HG02973 (cell line): Measurements from ENCODE around the gene KLHL29.

ENCODE experiments used
- ATAC-seq: cut with Tn5 transposase; IDR thresholded peaks from one replicate; pipeline ENCODE4 v1.9.1; 2021; ENCODE audit warnings: moderate library complexity; ENCODE audit not compliant: unreplicated experiment

KLHL29 gene

DNA sequence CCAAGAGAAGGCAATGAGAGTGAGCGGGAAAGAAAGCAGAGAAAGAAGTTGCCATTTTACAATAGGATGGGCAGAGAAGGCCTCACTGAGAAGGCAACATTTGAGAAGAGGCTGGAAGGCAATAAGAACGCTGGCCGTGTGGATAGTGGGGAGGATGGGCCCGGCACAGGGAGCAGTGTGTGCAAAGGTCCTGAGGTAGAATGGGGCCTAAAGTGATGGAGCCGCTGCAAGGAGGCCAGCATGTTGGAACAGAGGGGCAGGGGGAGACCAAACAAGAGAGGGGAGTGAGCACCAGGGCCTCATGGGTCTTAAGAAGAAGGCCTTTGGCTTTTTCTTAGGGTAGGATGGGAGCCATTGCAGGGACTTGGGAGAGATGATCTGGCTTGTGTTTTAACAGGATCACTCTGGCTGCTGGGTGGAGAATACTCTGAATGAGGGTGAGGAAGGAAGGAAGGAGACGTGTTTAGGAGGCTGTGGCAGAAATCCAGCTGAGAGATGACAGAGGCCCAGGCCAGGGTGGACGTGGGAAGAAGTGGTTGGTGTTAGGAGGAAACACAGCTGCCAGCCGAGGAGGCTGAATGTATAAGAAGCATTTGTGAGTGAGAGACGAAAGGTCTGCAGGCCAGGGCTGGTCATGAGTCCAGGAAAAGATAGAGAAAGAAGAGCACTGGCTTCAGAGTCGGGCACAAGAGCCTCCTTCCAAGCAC is 159.8 kb downstream of the KLHL29 start:
- no peak for ATAC-seq

DNA sequence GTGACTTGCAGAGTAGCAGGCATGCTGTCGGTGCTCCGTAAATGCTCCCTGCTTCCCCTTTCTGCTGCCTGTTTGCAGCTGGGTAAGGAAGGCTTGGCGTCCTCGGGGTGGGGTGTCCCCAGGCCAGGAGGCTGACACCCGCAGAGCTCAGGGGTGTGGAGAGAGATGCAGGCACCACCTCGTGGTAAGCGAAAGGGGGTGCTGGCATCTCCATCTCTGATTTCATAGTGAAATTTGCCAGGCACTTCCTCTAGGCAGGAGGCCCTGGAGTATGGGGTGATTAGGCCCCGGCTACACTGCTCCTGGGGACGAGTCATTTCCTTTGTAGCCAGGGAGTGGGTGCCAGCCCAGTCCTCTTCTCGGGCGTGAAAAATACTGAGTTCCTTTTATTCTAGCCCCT is 160.4 kb downstream of the KLHL29 start:
- no peak for ATAC-seq

DNA sequence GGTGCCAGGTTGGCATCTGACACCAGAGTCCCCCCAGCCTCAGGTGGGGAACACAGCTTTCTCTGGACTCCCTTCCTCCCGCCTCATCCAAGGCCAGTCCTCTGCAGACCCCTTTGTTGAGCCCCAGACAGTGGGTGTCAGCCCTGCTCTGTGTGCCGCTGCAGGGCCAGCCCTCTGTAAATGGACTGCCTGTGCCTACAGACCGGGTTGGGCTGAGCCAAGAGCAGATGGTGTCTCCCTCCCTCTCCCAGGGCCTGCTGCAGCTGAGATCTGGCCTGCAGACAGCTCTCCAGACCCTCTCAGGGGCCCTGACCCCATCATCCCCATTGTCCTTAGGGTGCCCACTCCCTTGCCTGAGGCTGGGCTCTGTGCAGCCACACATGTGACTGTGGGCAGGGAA is 160.8 kb downstream of the KLHL29 start:
- no peak for ATAC-seq

DNA sequence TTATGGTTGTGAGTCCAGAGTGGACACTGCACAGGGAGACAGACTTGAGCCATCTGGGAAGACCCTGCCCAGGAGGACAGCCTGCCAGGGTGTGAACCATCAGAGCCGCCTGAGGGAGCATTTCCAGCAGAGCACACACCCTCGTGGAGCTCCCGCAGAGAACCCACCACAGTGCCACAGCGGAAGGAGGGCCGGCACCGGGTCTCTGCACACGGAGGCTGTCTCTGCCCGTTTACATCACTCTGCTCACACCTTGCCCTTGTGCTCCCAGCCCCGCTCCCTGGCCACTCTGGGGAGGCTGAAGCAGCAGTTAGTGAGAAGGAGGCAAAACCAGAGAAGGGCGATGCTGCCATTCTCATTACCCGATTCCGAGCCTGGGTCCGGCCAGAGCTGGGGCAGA is 161.9 kb downstream of the KLHL29 start:
- ATAC-seq: no peak

DNA sequence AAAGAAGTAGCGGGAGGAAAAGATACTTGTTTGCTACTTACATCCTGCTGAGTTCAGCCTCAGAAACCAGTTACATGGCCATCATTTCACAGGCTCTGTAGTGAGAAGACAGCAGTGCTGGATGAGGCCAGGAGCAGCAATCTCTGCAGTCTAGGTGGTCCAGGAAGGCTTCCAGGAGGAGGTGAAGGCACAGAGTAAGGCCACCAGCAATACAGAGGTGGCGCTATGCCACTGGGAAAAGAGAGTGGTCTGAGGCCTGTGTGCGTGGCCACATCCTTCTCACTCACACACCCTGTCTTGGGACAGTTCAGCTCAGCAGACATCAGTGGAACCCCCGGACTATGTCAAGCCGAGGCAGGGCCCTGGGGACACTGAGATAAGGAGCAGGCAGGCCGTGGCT is 162.7 kb downstream of the KLHL29 start:
- ATAC-seq: no peak

DNA sequence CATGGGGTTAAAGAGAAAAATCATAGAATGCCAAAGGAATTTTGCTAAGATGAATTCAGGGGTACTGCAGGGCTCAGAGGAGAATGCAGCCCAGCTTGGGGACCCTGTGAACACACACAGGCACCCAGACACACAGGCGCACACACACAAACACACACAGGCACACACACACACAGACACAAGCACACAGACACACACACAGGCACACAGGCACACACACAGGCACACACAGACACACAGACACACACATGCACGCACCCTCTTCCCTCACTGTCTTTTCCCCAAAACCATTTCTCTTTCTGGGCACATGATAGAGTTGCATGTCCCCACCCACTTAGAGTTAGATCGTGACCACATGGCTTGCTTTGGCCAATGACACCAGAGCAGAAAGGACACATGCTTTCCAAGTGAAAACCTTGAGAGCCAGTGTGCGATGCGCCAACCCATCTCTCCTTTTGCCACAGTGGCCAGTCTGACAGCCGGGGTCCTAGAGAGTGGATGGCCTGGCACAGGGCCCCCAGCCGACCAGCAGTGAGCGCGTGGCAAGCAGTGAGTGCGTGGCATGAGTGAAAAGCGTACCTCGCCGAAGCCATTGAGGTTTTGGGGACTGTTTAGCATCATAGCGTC is 163.3 kb downstream of the KLHL29 start:
- no peak for ATAC-seq

DNA sequence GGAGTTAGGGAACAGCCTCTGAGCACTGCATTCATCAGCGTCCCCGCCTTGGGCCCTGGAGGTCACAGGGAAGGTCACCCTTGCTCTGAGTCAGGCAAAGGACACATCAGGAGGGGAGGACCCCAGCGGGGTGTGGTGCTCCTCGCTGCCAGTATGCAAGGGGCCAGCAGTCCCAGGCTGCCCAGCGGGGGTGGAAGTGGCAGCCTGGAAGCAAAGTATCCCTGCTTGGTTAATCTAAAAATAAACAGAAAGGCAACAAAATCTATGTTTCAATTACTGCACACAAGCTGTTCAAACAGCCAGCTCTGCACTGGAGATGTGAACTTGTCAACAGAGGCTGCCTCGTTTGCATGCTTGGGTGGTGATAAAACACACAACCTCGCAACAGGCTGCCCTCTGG is 164.1 kb downstream of the KLHL29 start:
- no peak for ATAC-seq

DNA sequence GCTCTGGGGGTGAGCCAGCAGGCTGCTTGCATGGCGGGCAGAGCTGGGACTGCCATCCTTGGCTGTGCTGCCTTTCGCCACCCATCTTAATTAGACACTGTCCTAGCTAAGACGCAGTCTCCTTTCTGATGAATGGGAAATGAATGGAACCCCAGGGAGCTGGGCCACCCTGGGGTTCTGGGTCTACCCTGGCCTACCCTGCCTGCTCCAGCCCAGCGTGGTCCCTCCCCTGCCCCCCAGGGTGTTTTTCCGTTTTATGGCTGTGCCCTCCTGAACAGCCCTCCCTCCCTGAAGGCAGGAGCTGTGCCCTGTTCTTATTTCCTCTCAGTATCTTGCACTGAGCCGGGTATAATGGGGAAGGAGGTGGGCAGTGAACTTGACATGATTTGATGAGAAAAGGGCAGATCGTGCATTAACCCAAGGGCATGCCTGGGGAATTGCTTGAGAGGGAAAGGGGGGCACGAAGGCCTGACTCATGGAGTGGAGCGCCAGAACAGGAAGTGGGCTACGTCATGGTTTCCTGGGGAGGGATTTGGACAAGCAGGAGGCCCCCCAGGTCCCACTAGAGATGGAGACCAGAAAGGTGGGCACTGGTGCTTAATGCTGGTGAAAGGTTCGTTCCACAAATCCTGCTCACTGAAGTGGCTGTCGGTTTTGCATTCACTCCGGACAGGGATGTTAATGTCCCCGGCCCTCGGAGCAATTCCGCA is 165.0 kb downstream of the KLHL29 start:
- ATAC-seq: no peak

DNA sequence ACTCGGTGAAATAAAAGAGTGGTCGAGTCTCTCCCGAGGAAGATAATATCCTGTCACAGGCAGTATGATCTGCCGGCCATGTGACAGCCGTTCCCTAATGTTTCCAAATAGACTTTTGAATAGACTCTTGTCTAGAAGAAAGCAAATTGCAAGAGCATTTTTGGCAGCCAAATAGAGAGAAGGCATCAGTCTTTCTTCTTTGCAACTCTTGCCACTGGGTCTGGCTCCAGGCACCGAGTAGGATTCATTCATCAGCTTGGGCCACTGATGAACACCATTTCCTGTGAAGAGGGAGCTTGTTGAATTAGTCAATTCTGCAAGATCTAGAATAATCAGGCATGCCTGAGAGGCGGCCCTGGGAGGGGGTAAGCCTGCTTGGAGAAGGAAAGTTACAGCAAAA is 165.6 kb downstream of the KLHL29 start:
- no peak for ATAC-seq

DNA sequence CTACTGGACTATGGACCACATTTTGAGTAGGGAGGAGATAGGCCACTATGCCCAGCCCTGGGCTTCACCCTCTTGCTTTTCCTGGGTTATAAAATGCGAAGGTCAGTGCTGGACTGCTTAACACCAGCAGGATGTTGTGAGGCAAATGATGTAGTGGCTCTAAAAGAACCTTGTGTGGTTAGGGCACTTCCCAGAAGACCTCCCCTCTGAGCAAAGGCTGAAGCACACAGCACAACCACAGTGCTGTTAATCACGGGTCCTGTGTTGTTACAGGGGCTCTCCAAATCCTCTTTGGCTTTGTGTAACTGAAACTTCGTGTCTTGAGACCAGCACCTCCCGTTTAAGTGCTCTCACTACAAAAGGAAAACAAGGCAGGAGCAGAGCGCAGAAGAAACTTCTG is 166.9 kb downstream of the KLHL29 start:
- no peak for ATAC-seq

DNA sequence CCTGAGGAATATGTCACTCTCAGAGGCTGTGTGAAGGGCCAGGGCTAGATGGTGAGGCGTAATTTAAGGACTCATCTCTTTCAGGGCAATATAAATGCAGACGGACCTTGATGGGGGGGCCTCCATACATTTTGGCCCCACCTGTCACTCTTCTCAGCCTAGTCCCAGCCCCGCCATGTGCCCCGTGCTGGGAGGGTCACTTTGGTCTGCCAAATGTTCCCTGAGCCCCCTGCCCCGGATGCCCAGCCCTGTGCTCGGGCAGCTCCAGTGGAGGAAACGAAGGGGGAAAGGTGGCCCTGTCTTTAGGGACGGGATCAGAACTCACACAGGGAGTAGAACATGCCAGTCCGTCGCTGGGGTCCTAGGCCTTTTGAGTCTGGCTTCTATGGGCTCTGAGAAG is 168.6 kb downstream of the KLHL29 start:
- no peak for ATAC-seq

DNA sequence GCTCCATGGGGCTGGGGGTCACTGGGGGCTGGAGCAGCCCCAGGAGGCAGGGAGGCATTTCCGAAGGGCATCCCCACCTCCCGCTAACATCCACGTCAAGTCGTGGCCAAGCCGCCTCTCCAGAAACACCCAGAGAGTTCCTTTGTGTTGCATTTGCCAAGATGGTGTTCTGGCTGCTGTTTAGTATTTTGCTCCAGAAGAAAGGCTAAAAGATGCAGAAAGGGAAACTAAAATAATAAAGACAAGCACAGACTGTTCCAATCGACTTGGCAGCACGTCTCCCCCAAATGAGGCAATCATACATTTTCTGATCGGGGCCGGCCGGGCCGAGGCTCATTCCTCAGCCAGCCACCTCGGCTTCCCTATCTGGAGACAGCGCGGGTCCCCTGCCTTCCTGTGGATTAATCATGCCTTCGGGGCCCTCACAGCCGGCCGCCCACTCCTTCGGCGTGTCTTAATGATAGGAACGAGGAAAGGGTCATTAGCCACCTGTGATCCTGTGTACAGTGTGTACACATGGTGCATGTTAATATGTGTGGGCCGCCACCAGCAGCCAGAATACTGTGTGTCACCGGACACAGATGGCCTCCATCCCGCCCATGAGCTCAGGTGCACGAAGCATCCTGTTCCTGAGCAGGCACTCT is 169.2 kb downstream of the KLHL29 start:
- ATAC-seq: no peak

DNA sequence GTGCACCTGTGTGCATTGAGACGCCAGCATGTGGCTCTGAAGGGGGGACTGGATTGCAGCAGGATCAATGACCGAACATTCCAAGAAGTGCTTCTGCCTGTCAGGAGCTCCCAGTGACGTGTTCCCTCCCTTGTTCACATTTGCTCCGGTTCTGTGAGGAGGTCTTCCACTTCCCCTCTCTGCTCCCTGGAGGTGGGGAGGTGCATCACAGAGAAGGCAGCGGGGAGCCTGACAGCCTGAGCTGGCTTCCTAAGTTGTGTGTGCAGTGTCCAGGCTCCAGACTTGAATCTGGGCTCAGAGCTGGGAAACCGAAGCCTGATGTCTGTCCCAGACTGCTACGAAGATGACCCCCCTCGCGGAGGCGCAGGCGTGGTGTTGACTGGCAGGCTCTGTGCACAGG is 171.0 kb downstream of the KLHL29 start:
- no peak for ATAC-seq

DNA sequence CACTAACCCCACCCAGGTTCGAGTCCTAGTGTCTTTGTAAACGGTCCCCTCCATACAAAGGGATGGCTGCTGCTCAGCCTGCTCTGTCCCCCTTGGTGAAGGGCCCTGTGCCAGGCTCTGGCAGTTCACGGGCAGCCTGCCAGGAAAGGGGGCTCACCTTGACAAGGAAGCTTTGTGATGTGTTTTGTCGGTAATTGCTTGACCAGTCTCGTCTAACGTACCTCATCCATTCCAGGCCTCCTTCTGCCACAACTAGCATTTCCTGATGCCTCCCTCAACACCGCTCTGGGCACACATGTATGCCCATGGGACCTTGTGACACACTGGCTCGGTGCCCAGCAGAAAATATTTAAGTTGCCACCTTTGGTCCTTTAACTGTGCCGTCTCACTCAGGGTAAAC is 171.9 kb downstream of the KLHL29 start:
- no peak for ATAC-seq

DNA sequence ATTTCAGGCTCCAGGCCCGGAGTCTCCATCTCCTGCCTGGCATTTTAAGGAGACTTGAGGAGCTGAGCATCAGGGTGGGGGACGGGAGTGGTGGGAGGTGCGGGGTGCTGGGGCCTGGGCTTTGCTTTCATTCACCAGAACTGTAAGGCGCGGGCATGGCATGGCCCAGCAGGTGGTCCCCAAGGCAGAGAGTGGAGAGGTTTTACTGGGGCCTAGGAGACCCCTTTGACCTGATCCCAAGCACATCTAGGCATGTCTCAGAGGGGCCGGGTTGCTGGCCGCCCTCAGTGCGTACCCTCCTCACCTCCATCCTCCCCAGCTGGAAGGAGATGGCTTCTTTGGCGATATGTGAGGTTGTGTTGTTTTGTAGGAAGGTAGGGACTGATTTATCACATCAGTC is 172.5 kb downstream of the KLHL29 start:
- ATAC-seq: no peak

DNA sequence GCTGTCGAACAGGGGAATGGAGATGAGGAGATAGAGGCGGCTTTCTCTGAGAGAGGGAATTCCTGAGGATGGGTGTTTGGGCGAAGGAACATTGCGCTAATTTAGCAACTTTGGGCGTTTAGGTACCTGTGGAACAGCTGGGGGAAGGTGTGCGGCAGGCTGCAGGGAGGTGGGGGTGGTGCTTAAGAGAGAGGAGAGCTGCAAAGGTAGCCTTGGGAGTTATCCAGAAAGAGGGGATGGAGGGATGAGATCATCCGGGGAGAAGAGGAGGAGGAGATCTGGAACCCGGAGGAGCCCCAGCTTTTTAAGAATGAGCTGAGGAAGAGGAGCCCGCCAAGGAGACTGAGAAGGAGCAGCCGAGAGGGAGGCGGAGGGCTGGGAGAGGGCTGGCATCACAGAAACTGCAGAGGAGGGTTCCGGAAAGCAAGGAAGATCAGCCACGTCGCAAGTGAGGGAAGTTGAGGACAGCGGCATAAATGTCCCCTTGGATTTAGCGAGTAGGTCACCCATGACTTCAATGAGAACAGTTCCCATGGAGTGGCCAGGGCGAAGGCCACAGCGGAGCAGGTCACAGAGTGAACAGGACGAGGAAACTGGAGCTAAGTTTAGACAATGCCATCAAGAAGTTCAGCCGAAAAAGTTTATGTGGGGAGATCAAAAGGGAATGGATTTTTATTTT is 174.7 kb downstream of the KLHL29 start:
- ATAC-seq: no peak

DNA sequence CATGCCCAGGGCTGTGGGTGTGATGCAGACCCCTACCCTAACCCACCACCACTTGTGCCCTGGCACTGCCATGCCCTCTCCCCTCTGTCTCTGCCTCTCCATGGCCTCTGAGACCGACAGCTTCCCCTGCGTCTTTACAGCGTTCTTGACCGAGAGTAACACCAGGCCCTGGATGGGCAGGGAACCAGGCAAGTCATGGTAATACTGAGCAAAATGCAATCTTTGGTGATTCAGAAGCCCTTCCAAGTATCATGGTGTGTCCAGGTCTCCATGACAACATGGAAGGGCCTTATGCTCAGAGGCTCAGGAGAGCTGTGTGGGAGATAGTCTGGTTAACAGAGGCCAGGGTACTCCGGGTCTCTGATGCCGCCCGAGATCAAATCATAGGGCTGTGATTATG is 176.1 kb downstream of the KLHL29 start:
- no peak for ATAC-seq

DNA sequence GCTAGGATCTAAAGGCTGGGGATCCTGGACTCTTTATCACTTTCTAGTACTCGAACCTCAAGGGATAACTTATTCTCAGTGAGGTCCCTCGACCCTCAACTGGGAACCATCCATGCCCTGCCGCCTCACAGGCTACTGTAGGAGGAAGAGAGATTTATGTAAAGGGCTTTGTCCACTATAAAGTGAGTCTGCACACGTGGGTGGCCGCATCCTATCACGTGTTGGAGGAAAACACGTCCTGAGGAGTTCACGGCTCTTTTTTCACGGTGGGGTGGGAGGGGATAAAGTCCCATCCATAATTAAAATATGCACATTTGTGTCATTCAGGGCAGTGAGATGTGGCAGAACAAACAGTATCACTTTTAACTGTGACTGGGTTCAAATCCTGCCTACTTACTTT is 176.6 kb downstream of the KLHL29 start:
- ATAC-seq: no peak

DNA sequence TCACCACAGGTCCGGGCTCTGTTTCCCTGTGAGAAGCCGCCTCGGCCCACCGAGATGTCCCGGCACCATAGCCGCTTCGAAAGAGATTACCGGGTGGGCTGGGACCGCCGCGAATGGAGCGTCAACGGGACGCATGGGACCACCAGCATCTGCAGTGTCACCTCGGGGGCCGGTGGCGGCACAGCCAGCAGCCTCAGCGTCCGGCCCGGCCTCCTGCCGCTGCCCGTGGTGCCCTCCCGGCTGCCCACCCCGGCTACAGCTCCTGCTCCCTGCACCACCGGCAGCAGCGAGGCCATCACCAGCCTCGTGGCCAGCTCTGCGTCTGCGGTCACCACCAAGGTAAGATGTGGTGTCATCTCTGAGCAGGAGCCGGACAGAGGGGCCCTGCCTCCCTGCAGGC is 177.2 kb downstream of the KLHL29 start:
- no peak for ATAC-seq

DNA sequence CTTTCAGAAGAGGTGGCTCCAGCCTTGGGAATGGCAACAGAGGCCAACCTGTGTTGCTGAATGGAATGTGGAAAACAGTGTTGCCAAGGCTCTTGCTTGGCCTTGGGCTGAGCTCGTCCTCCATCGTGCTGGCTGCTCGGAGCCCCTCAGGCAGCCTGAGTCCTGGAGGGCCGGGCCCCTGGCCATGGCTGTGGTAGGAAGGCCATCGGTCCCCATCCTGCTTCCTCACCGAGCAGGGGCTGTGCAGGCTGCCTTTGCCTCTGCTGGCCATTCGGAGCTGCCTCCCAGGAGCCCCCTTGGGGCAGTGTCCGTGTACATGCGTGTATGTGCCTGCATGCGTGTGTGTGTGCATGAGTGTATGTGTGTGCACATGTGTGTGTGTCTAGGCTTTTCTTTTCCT is 178.2 kb downstream of the KLHL29 start:
- no peak for ATAC-seq
